T-helper 2 cell treated with Interferon-gamma antibody and Interleukin-4, amounts not matched to agents 100 ng/mL and 5 ng/mL, for 36 hours (primary cell): ENCODE measurements around the gene PCDHGA3. TPM values are rescaled to one million over a fixed set of nuclear protein-coding genes. Genes with fewer than 3 reads are reported as not detected.
"Not testable (repeated sequence)": the region's sequence is repeated elsewhere in the genome, so short reads cannot be mapped to it uniquely, and the experiment has no call there.

Source experiments
- intact Hi-C: fragments of 100-400 bp; cut with micrococcal nuclease; formaldehyde crosslinking; loops from one replicate; pipeline ENCODE4 v1.15.1; 2023
- total RNA-seq: library from RNA; stranded (reverse); gene quantifications from 2 replicates; pipeline ENCODE4 v1.2.3, GENCODE V29; 2022

PCDHGA3 gene
- total RNA-seq, 1 donor from 2014 or later, result 0.34 TPM

GRCh38 chr5:141382469-141383294, 39.1 kb downstream of the PCDHGA3 start, which contains the start of gene PCDHGA7:
Gene PCDHGA7, plus strand, starts transcription at chr5:141382742. Its CDS starts 158 bp downstream, at chr5:141382900.
- intact Hi-C loops, result no loop called here

GRCh38 chr5:141383345-141383744, 39.7 kb downstream of the PCDHGA3 start:
- intact Hi-C loops, result no loop called here

GRCh38 chr5:141384471-141385267, 41.0 kb downstream of the PCDHGA3 start:
- intact Hi-C loops, result no loop called here

- intact Hi-C loops, result not testable (repeated sequence)
These were observed 44.1 kb downstream of the PCDHGA3 start, which contains the start of gene PCDHGB4 for GRCh38 chr5:141387557-141388311. Gene PCDHGB4, plus strand, starts transcription at chr5:141387698. Its CDS starts 187 bp downstream, at chr5:141387885.

GRCh38 chr5:141388661-141389060, 45.0 kb downstream of the PCDHGA3 start:
- intact Hi-C loops, result no loop called here

- intact Hi-C loops, result no loop called here
These were observed 45.8 kb downstream of the PCDHGA3 start for GRCh38 chr5:141389153-141390042.

GRCh38 chr5:141392429-141393198, 49.0 kb downstream of the PCDHGA3 start, which contains the start of gene PCDHGA8:
Gene PCDHGA8, plus strand, starts transcription at chr5:141392633. Its CDS starts 181 bp downstream, at chr5:141392814.
- intact Hi-C loops, result no loop called here

GRCh38 chr5:141393267-141393666, 49.6 kb downstream of the PCDHGA3 start:
- intact Hi-C loops, result no loop called here

GRCh38 chr5:141394401-141395187, 51.0 kb downstream of the PCDHGA3 start:
- intact Hi-C loops, result not testable (repeated sequence)

Other genes with a start within 250 kb of the PCDHGA3 start
- 0.09 and 0.14 TPM in 2 replicates for gene PCDHB2, start 249.2 kb upstream of the PCDHGA3 start, total RNA-seq
- gene PCDHB3, start 243.4 kb upstream of the PCDHGA3 start, total RNA-seq, result not detected in 2 replicates
- not detected in 2 replicates for gene PCDHB4, start 222.0 kb upstream of the PCDHGA3 start, total RNA-seq
- gene PCDHB5, start 208.6 kb upstream of the PCDHGA3 start, total RNA-seq, result not detected in 2 replicates
- not detected in 2 replicates for gene PCDHB6, start 193.8 kb upstream of the PCDHGA3 start, total RNA-seq
- gene PCDHB7, start 171.2 kb upstream of the PCDHGA3 start, total RNA-seq, result not detected in 2 replicates
- not detected in 2 replicates for gene PCDHB8, start 166.0 kb upstream of the PCDHGA3 start, total RNA-seq
- not detected in 2 replicates for gene PCDHB16, start 161.4 kb upstream of the PCDHGA3 start, total RNA-seq
- gene PCDHB9, start 156.7 kb upstream of the PCDHGA3 start, total RNA-seq, result not detected in 2 replicates
- gene PCDHB10, start 151.5 kb upstream of the PCDHGA3 start, total RNA-seq, result not detected in 2 replicates
- gene PCDHB11, start 144.2 kb upstream of the PCDHGA3 start, total RNA-seq, result not detected in 2 replicates
- gene PCDHB12, start 135.1 kb upstream of the PCDHGA3 start, total RNA-seq, result not detected in 2 replicates
- gene PCDHB13, start 129.9 kb upstream of the PCDHGA3 start, total RNA-seq, result not detected in 2 replicates
- not detected in 2 replicates for gene PCDHB14, start 120.5 kb upstream of the PCDHGA3 start, total RNA-seq
- gene PCDHB15, start 98.4 kb upstream of the PCDHGA3 start, total RNA-seq, result not detected in 2 replicates
- 0.25 and 0.59 TPM in 2 replicates for gene SLC25A2, start 39.8 kb upstream of the PCDHGA3 start, total RNA-seq
- gene TAF7, start 23.0 kb upstream of the PCDHGA3 start, total RNA-seq, result 60.8 and 64.9 TPM in 2 replicates
- gene PCDHGA1, start 13.3 kb upstream of the PCDHGA3 start, total RNA-seq, result 0.09 TPM in 2 replicates
- gene PCDHGA2, start 5.1 kb upstream of the PCDHGA3 start, total RNA-seq, result 0.14 and 0.23 TPM in 2 replicates
- 0.18 and 0.20 TPM in 2 replicates for gene PCDHGB1, start 6.3 kb downstream of the PCDHGA3 start, total RNA-seq
- 0.43 and 0.45 TPM in 2 replicates for gene PCDHGA4, start 11.2 kb downstream of the PCDHGA3 start, total RNA-seq
- gene PCDHGB2, start 16.2 kb downstream of the PCDHGA3 start, total RNA-seq, result 0.93 and 1.0 TPM in 2 replicates
- 0.41 and 0.55 TPM in 2 replicates for gene PCDHGA5, start 20.3 kb downstream of the PCDHGA3 start, total RNA-seq
- 0.59 and 0.93 TPM in 2 replicates for gene PCDHGB3, start 26.4 kb downstream of the PCDHGA3 start, total RNA-seq
- 0.57 and 0.70 TPM in 2 replicates for gene PCDHGA6, start 30.1 kb downstream of the PCDHGA3 start, total RNA-seq
- gene PCDHGA7, start 38.9 kb downstream of the PCDHGA3 start, total RNA-seq, result 0.30 TPM in 2 replicates
- gene PCDHGB4, start 43.9 kb downstream of the PCDHGA3 start, total RNA-seq, result 0.18 and 0.23 TPM in 2 replicates
- gene PCDHGA8, start 48.8 kb downstream of the PCDHGA3 start, total RNA-seq, result 0.18 TPM in 2 replicates
- gene PCDHGB5, start 54.1 kb downstream of the PCDHGA3 start, total RNA-seq, result 0.55 and 0.61 TPM in 2 replicates
- gene PCDHGA9, start 58.9 kb downstream of the PCDHGA3 start, total RNA-seq, result 0.25 and 0.34 TPM in 2 replicates
- gene PCDHGB6, start 64.2 kb downstream of the PCDHGA3 start, total RNA-seq, result 0.25 and 0.41 TPM in 2 replicates
- gene PCDHGA10, start 69.2 kb downstream of the PCDHGA3 start, total RNA-seq, result 0.34 and 0.41 TPM in 2 replicates
- 0.20 and 0.39 TPM in 2 replicates for gene PCDHGB7, start 73.8 kb downstream of the PCDHGA3 start, total RNA-seq
- gene PCDHGA11, start 77.2 kb downstream of the PCDHGA3 start, total RNA-seq, result 0.11 and 0.25 TPM in 2 replicates
- 0.16 and 0.18 TPM in 2 replicates for gene PCDHGA12, start 86.7 kb downstream of the PCDHGA3 start, total RNA-seq
- gene PCDHGC3, start 132.1 kb downstream of the PCDHGA3 start, total RNA-seq, result 0.07 and 0.18 TPM in 2 replicates
- 0.05 TPM in 1 of 2 replicates, not detected in the other for gene PCDHGC4, start 141.2 kb downstream of the PCDHGA3 start, total RNA-seq
- not detected in 2 replicates for gene PCDHGC5, start 145.3 kb downstream of the PCDHGA3 start, total RNA-seq